BLaER1 (cell line): ENCODE data around the gene SAE1.
A peak's percentile ranks its signal among the peaks of the same experiment; 100 is the strongest.

Experiments used
- H3K27ac ChIP-seq: shearing (Covaris generic); formaldehyde crosslinking; 2 replicates; pipeline ENCODE4 v1.8.1; 2022
- H3K27me3 ChIP-seq: shearing (Covaris generic); formaldehyde crosslinking; 2 replicates; pipeline ENCODE4 v1.8.1; 2022
- H3K36me3 ChIP-seq: shearing (Covaris generic); formaldehyde crosslinking; 2 replicates; pipeline ENCODE4 v1.8.1; 2022
- H3K4me1 ChIP-seq: shearing (Covaris generic); formaldehyde crosslinking; 2 replicates; pipeline ENCODE4 v1.8.1; 2022
- H3K4me2 ChIP-seq: shearing (Covaris generic); formaldehyde crosslinking; 2 replicates; pipeline ENCODE4 v1.8.1; 2022
- H3K4me3 ChIP-seq: shearing (Covaris generic); formaldehyde crosslinking; 2 replicates; pipeline ENCODE4 v1.8.1; 2022
- H3K9ac ChIP-seq: shearing (Covaris generic); formaldehyde crosslinking; 2 replicates; pipeline ENCODE4 v1.8.1; 2022
- H3K9me3 ChIP-seq: shearing (Covaris generic); formaldehyde crosslinking; 2 replicates; pipeline ENCODE4 v1.8.1; 2022
- H4K20me1 ChIP-seq: shearing (Covaris generic); formaldehyde crosslinking; 2 replicates; pipeline ENCODE4 v1.8.1; 2022
- Cebpa-rat ChIP-seq: shearing (Covaris generic); IDR thresholded peaks from 2 replicates; pipeline ENCODE4 v1.8.1; 2022

Gene SAE1

GRCh38 chr19:47225746-47226425 lies 95.3 kb downstream of the SAE1 start:
- no peak for TF ChIP-seq Cebpa-rat
- Histone ChIP-seq H3K9me3 (no peaks in the 10 kb centered on the region), H3K36me3 (peaks cover 23% of the 10 kb centered on the region), H3K27ac (peak overlapping the region; percentile 97), H3K9ac (peak overlapping the region; percentile 88), H3K4me1 (peaks cover 47% of the 10 kb centered on the region), H3K27me3 (peaks cover 19% of the 10 kb centered on the region; the same call in 1 of the 2 replicates), H3K4me3 (peak overlapping the region; percentile 86), H4K20me1 (peaks cover 40% of the 10 kb centered on the region), H3K4me2 (peak overlapping the region; percentile 99)

GRCh38 chr19:47226426-47227351 lies 96.1 kb downstream of the SAE1 start:
- peak overlapping the region; percentile 88 for H3K9ac ChIP-seq
- H3K4me2 ChIP-seq: peak overlapping the region; percentile 99
- H3K27me3 ChIP-seq: peaks cover 19% of the 10 kb centered on the region; the same call in 1 of the 2 replicates
- peak overlapping the region; percentile 86 for H3K4me3 ChIP-seq
- peaks cover 15% of the 10 kb centered on the region; the same call in 1 of the 2 replicates for H3K36me3 ChIP-seq
- TF ChIP-seq Cebpa-rat: no peak
- no peaks in the 10 kb centered on the region for H3K9me3 ChIP-seq
- H4K20me1 ChIP-seq: peaks cover 33% of the 10 kb centered on the region
- peak overlapping the region; percentile 97 for H3K27ac ChIP-seq
- H3K4me1 ChIP-seq: peaks cover 53% of the 10 kb centered on the region

- H3K4me3 ChIP-seq: peak overlapping the region; percentile 86
- no peak for TF ChIP-seq Cebpa-rat
Measured at GRCh38 chr19:47227352-47228167, 96.9 kb downstream of the SAE1 start.

GRCh38 chr19:47228168-47228936 lies 97.7 kb downstream of the SAE1 start:
- H3K4me2 ChIP-seq: peak overlapping the region; percentile 99
- peaks cover 65% of the 10 kb centered on the region for H3K4me1 ChIP-seq
- H3K4me3 ChIP-seq: peak overlapping the region; percentile 86
- H4K20me1 ChIP-seq: peaks cover 23% of the 10 kb centered on the region
- no peak for TF ChIP-seq Cebpa-rat
- peak overlapping the region; percentile 88 for H3K9ac ChIP-seq
- peaks cover 19% of the 10 kb centered on the region; the same call in 1 of the 2 replicates for H3K27me3 ChIP-seq
- H3K9me3 ChIP-seq: no peaks in the 10 kb centered on the region
- peak overlapping the region; percentile 97 for H3K27ac ChIP-seq
- peaks cover 8% of the 10 kb centered on the region; the same call in 1 of the 2 replicates for H3K36me3 ChIP-seq

More at GRCh38 chr19:47227352-47228167, 96.9 kb downstream of the SAE1 start:
- Histone ChIP-seq H3K27me3 (peaks cover 19% of the 10 kb centered on the region; the same call in 1 of the 2 replicates), H3K4me2 (peak overlapping the region; percentile 99), H3K36me3 (peaks cover 8% of the 10 kb centered on the region; the same call in 1 of the 2 replicates), H3K9me3 (no peaks in the 10 kb centered on the region), H3K9ac (peak overlapping the region; percentile 88), H3K27ac (peak overlapping the region; percentile 97), H4K20me1 (peaks cover 24% of the 10 kb centered on the region), H3K4me1 (peaks cover 61% of the 10 kb centered on the region)

- peaks cover 65% of the 10 kb centered on the region for H3K4me1 ChIP-seq
- H4K20me1 ChIP-seq: peaks cover 23% of the 10 kb centered on the region
- no peaks in the 10 kb centered on the region for H3K9me3 ChIP-seq
- TF ChIP-seq Cebpa-rat: no peak
- peak overlapping the region; percentile 99 for H3K4me2 ChIP-seq
- H3K9ac ChIP-seq: peak overlapping the region; percentile 88
- H3K27ac ChIP-seq: peak overlapping the region; percentile 97
- H3K27me3 ChIP-seq: peaks cover 19% of the 10 kb centered on the region; the same call in 1 of the 2 replicates
- H3K36me3 ChIP-seq: 0 out of 2 replicates have a peak, but pooled peaks cover under 1% of the 10 kb centered on the region
- H3K4me3 ChIP-seq: peak overlapping the region; percentile 86
Measured at GRCh38 chr19:47228937-47229675, 98.5 kb downstream of the SAE1 start.

GRCh38 chr19:47229676-47230053 lies 99.0 kb downstream of the SAE1 start:
- Histone ChIP-seq H3K27ac (peak overlapping the region; percentile 83; the same call in 1 of the 2 replicates), H3K27me3 (peaks cover 19% of the 10 kb centered on the region; the same call in 1 of the 2 replicates), H3K9ac (peak overlapping the region; percentile 88), H4K20me1 (peaks cover 23% of the 10 kb centered on the region), H3K36me3 (no peaks in the 10 kb centered on the region), H3K4me1 (peaks cover 65% of the 10 kb centered on the region), H3K4me2 (peak overlapping the region; percentile 99), H3K9me3 (no peaks in the 10 kb centered on the region), H3K4me3 (peak overlapping the region; percentile 86)
- no peak for TF ChIP-seq Cebpa-rat

GRCh38 chr19:47230054-47230920 lies 99.7 kb downstream of the SAE1 start:
- Histone ChIP-seq H3K27ac (peak overlapping the region; percentile 83), H3K27me3 (peaks cover 19% of the 10 kb centered on the region; the same call in 1 of the 2 replicates), H3K4me3 (peak overlapping the region; percentile 86), H3K4me2 (peak overlapping the region; percentile 99), H3K4me1 (peaks cover 59% of the 10 kb centered on the region), H3K9me3 (no peaks in the 10 kb centered on the region), H3K36me3 (no peaks in the 10 kb centered on the region), H3K9ac (peak overlapping the region; percentile 88), H4K20me1 (peaks cover 23% of the 10 kb centered on the region)
- no peak for TF ChIP-seq Cebpa-rat
